ENCODE measurements around the gene RND1. TPM values are rescaled to one million over a fixed set of nuclear protein-coding genes. Genes with fewer than 3 reads are reported as not detected.
"Not testable (repeated sequence)": the region's sequence is repeated elsewhere in the genome, so short reads cannot be mapped to it uniquely, and the experiment has no call there.

RND1 gene
- total RNA-seq, 1 donor from 2014 or later: 2.9 TPM

DNA sequence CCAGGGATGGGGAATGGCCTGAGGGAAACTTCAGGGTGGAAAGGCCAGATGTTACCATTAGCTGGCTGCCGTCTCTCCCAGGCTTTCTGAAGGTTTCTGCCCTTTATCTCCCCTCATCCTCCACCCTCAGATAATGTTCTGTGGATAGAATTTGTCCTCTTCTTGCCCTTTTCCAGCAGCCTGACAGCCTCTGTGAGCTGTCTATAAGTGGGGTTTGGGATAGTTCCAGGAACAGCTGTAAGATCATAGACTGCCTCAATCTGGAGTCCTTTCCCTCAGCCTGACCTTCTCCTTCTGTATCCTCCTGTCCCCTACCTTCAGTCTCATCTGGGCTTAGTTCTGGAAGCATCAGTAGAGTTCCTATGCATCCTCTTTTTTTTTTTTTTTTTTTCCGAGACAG, 2.8 kb upstream of the RND1 start:
- DNase-seq: no peak

DNA sequence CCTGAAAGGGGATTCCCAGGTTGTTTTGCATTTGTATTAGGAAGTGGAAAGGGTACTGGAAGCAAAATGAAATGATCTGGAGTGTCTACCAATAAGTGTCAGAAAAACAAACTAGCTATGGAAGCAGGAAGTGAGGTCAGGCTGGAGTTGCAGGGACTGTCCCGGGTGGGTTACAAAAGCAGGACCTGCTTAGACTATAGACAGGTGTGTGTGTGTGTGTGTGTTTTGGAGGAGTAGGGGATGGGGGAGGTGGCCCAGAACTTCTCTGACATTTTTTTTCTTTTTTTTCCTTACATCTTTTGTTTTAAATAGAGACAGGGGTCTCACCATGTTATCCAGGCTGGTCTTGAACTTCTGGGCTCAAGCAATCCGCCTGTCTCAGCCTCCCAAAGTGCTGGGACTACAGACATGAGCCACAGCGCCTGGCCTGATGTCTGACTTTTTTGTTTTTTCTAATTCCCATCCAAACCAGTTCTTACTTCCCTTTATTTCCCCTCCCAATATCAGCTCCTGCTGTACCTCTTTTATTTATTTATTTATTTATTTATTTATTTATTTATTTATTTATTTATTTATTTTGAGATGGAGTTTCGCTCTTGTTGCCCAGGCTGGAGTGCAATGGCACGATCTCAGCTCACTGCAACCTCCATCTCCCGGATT, 512 bp upstream of the RND1 start:
- DNase-seq: no peak

DNA sequence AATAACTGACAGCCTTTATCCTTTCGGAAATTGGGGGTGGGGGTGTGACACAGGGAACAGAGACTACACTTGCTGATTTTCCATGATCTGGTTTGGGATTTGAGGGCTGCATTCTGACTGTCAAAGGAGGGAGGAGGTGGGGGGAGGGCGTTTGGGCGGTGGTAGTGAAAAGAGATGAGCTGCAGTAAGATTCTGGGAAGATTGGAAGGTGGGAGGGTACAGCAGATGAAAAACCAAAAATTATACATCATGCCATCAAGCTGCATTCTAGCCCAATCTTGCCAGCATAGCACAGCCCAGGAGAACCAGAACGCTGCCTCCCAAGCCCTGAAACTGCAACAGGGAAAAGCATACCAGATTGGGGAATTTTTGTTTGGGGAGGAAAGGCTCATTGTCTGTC, 2.4 kb downstream of the RND1 start:
- no peak for DNase-seq

GRCh38 chr12:48862760-48863159, 2.9 kb downstream of the RND1 start:
- no peak for DNase-seq

- DNase-seq: no peak
These were observed 4.6 kb downstream of the RND1 start for GRCh38 chr12:48861111-48861510.

- not testable (repeated sequence) for DNase-seq
These were observed 5.4 kb downstream of the RND1 start for GRCh38 chr12:48860236-48860635.

- no peak for DNase-seq
These were observed 6.1 kb downstream of the RND1 start for GRCh38 chr12:48859607-48860006.

DNA sequence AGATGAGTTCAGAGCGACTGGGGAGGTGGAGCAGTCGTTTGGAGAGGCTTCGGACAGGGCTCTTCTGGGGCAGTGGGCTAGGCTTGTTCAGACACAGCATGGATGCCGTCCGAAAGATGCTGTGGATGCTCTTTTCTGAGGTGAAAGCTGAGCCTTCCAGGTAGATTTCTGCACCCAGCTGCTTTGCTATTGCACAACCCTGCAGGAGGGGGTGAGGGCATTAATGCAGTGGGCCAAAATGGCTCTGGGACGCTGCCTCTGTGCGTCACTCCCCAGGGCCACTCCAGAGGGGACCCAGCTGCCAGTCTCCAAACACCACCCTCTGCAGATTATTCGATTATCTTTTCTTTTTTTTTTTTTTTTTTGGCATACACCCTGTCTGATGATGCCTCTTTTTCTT, 7.6 kb downstream of the RND1 start:
- DNase-seq: no peak

- no peak for DNase-seq
These were observed 8.2 kb downstream of the RND1 start for GRCh38 chr12:48857278-48857994.

DNA sequence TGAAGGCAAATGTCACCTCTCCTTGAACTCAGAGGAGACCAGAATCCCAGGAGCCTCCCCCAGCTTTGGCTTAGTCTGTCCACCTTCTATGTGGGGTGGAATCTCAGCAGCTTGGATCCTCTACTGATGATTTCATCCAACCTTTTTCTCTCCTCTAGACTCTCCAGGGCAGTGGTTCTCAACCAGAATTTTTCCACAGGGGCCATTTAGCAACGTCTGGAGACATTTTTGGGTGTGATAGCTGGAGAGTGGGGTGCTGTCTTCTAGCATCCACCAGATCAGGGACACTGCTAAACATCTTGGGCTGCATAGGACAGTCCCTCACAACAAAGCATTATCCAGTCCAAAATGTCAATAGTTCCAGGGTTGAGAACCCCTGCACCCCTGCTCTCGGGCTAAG, 9.3 kb downstream of the RND1 start:
- DNase-seq: no peak

DNA sequence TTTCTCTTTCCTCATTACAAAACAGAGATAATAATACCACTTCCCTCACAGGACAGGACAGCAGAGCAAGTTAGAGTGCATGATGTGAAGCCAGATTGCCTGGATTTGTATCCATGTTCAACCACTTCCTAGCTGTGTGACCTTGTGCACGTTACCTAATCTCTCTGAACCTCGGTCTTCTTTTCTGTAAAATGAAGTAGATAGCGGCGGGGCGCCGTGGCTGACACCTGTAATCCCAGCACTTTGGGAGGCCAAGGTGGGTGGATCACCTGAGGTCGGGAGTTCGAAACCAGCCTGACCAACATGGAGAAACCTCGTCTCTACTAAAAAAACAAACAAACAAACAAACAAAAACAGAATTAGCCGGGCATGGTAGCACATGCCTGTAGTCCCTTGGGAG, 10.7 kb downstream of the RND1 start:
- not testable (repeated sequence) for DNase-seq

DNA sequence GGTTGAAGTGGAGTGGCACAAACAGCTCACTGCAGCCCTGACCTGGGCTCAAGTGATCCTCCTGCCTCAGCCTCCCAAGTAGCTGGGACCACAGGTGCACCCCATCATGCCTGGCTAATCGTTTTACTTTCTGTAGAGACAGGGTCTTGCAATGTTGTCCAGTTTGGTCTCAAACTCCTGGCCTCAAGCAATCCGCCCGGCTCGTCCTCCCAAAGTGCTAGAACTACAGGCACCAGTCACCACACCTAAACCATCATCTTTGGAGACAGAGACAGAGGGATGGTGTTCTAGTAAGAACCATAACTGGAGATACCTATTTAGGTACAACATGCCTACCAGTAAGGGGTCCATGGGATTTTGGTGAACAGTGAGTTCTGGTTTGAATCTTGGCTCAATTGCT, 11.2 kb downstream of the RND1 start:
- DNase-seq: no peak

DNA sequence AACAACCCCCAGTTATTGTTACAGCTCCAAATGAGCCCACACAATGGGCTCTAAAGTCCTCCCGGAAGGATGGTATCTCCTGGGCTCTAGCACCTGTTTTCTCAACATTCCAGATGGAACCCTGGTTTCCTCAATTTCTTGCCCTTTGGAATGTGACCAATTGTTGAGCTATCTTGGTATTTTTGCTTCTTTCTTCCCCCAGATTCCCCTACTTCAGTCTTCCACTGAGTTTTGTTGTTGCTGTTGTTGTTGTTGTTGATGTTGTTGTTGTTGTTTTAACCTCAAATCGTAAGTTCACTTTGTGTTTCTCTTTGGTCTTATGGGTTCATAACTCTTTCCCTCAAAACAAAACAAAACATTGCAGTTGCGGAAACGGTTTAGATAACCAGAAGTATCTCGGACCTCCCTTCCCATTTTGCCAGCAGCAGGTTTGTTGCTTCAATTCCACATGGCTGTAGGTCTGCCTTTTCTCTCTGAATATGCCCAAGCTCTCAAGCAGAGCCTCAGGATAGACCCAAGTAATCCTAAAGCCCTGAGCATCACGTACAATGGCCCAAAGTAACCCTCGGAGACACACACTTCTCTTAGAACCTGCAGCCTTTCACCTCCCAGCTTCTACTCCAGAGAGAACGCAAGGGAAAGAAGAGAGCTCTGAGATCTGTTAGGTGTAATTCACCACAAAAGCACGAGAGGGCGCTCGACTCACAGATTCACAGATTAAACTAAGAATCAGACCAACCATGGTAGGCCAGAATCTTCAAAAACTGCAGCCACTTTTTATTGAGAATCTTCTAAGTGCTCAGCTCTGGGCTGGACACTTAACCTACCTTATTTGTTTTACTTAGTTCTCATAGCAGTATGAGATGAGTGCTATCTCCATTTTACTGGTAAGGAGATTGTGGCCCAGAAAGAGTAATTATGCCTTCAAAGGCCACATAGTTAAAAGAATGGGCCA, 12.7 kb downstream of the RND1 start:
- DNase-seq: peak; percentile 98

DNA sequence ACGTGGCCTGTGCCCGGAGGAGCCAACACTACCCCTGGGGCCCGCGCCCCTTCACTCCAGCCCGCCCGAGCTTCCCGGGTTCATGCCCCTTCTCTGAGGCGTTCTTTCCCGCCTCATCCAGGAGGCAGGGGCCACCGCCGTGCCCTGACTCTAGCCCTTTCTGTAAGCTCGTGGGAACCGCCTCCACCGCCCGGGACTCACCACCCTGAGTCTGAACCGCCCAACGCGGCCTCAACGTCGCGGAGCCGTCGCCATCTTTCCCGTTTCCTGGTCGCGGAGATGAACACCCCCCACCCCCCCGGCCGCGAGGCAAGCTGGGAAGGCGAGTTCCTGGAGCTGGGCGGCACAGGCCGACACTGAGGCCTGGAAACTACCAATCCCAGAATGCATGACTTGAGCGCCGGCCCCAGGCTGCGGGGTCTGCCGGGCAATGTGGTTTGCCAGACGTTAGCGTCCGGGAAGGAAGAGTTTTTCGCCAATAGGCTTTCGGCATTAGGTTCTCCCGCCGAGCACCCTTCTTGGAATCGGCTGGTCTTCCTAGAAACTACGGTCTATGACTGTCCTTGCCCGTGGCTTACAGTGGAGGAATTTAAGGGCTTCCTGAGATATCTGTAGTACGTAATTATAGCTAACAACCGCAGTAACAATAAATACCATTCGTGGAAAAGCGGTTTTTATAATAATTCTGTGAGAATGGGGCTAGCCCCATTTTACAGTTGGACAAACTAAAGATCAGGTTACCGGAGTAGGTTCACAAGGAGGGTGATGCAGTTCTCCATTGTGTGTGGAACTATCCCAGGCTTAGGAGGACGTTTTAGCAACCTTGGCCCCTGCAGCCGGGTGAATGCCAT, 13.6 kb downstream of the RND1 start, which contains the start of gene DDX23:
Gene DDX23, minus strand, starts transcription at position 281 of the 851 bp plus-strand sequence. CDS start 6,381 bp downstream, outside the sequence.
- DNase-seq: peak; percentile 99

- DNase-seq: not testable (repeated sequence)
These were observed 23.6 kb downstream of the RND1 start for GRCh38 chr12:48842021-48842420.

GRCh38 chr12:48838048-48838447, 27.6 kb downstream of the RND1 start:
- DNase-seq: no peak

DNA sequence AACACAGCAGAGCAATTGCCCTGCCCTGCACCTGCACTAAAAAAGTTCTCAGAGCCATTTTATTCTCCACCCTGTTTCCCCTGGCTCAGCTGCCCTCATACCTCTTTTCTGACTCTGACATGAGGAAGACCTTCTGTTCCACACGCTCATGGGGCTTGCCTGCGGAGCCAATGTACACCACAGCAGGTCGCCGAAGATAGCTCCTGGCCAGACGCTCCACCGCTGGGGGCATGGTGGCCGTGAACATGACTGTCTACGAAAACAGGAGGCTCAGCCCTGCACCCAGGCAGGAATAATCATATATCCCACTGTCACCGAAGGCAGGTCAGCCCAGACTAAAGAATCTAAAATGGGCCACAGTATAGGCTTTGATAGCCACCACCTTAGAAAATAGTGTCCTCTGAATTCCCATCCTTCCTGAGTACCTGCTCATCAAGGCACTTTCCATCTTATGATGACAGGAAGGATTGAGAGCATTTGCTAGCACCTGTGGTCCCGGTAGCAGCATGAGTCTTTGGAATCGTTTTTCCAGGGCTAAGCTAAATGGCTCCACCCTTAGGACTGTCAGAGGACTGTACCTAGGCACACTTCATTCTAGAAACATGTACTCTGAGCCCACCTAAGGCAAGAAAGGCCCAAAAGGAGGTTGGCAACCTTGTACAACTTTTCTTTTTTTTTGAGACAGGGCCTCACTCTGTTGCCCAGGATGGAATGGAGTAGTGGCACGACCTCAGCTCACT, 33.2 kb downstream of the RND1 start:
- no peak for DNase-seq

DNA sequence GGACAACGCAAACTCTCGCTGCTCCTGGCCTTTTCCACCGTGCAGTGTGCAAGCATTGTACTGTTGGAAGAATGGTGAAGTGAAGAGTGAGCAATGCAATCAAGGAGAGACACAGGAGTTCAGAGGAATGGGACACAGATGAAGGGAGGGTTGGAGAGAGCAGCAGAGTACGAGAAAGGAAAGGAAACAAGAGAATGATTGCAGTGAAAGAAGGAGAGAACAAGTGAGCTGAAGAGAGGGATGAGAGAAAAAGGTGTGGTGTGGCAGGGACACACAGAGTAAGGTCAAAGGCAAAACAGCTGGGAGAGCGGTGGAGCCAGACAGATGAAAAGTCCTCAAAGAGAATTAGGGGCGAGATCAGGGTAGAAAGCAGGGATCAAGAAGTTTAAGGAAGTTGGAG, 34.4 kb downstream of the RND1 start:
- no peak for DNase-seq

GRCh38 chr12:48828841-48829575, 36.7 kb downstream of the RND1 start:
- DNase-seq: no peak

DNA sequence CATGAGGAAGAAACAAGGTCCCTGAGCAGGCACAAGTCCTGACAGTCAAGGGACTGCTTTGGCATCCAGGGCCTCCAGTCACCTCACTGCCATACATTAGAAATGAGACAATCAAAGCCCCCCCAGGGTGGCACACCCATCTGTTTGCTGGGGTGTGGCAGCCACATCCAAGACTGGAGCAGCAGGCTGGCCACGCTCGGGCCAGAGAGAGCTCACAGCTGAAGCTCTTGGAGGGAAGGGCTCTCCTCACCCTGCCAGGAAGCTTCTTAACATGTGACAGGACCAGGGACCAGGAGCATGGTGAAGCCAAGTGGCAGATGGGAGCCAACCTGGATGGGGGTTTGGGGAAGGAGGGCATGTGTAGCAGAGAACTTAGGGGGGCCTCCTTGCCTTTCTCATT, 37.4 kb downstream of the RND1 start:
- no peak for DNase-seq

Measured in tongue (tissue), 2 donors.